Lower leg skin (tissue), 4 donors: Measurements from ENCODE around the gene MT1M. TPM values are rescaled to one million over a fixed set of nuclear protein-coding genes. Genes with fewer than 3 reads are reported as not detected.

Source experiments
- DNase-seq, 2 donors: peaks; one replicate each; pipeline ENCODE4 v3.0.0-alpha.2; 2019; ENCODE audit warnings: low spot score in 2 of 2
- H3K4me3 ChIP-seq: fragments of 200-600 bp; sonication (generic); 2 replicates; pipeline ENCODE4 v1.5.1; 2017; ENCODE audit warnings: mild to moderate bottlenecking, low read depth; ENCODE audit not compliant: poor library complexity, severe bottlenecking
- POLR2A ChIP-seq, 2 donors: fragments of 450-650 bp; IDR thresholded peaks; one replicate each; pipeline ENCODE4 v1.6.1; 2016 to 2017; ENCODE audit warnings: antibody characterized with exemption in 2 of 2, mild to moderate bottlenecking in 1 of 2, moderate library complexity in 1 of 2
- WGBS, 2 donors: methylation state at CpG; one replicate each; pipeline ENCODE4 v1.1.5; 2018; 5-methylcytosine and 5-hydroxymethylcytosine counted together
- intact Hi-C: fragments of 100-400 bp; cut with DNase I; formaldehyde crosslinking; loops from one replicate; pipeline ENCODE4 v1.15.0; 2023; ENCODE audit warnings: low total_unique reads
- total RNA-seq, 4 donors: library from RNA; depleted of rRNA; stranded (reverse); fragments of >200 nt; gene quantifications; one replicate each; pipeline ENCODE4 v1.1.0, GENCODE V29; 2016
- TF ChIP-seq, protein P1 (sequence below), 3 donors: fragments of 450-650 bp; IDR thresholded peaks; one replicate each; pipeline ENCODE4 v1.5.1; 2016; ENCODE audit warnings: antibody characterized with exemption in 3 of 3, mild to moderate bottlenecking in 3 of 3, moderate library complexity in 2 of 3

MT1M gene
- total RNA-seq, 4 donors from 2014 or later = 14.1 to 29.7 (median 17.1) TPM

DNA sequence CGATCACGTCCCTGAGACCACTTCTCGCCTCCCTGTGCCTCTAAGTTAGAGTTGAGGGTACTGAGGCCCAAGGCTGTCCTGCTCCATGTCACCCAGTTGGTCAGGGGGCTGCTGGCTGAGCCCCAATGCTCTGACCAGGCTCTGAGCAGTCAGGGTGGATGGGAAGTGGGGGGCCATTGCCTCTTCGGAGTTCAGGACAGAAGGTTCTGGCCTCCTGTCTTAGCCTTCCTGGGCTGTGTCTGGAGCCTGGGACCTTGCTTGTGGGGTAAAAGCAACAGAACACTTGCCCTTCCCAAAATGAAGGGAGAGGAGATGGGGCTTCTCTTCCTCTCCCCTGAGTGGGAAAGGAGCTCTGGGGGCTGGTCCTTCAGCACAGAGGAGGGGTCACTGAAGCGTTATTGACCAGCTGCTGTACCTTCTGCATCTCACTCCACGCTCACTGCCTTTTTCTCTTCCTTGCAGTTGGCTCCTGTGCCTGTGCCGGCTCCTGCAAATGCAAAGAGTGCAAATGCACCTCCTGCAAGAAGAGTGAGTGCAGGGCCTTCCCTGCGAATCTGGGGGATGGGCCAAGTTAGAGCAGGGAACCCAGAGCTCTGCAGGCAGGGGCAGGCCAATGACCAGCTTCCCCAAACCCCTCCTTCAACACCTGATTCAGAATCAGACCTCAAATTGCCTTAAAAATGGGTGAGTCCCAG lies 50.4 kb downstream of the MT1M start:
- intact Hi-C loops = loop anchor here (10.0 kb wide), 1 partner anchor 78 kb away; the partner anchor contains the start of gene MT2A
- TF ChIP-seq, protein P1, sequence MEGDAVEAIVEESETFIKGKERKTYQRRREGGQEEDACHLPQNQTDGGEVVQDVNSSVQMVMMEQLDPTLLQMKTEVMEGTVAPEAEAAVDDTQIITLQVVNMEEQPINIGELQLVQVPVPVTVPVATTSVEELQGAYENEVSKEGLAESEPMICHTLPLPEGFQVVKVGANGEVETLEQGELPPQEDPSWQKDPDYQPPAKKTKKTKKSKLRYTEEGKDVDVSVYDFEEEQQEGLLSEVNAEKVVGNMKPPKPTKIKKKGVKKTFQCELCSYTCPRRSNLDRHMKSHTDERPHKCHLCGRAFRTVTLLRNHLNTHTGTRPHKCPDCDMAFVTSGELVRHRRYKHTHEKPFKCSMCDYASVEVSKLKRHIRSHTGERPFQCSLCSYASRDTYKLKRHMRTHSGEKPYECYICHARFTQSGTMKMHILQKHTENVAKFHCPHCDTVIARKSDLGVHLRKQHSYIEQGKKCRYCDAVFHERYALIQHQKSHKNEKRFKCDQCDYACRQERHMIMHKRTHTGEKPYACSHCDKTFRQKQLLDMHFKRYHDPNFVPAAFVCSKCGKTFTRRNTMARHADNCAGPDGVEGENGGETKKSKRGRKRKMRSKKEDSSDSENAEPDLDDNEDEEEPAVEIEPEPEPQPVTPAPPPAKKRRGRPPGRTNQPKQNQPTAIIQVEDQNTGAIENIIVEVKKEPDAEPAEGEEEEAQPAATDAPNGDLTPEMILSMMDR (IDR thresholded peaks at IDR 0.05) = no peak
- no peak for TF ChIP-seq POLR2A (IDR thresholded peaks at IDR 0.05)
- WGBS, 2 donors = 15 to 20% methylated on average over 8 of the region's 8 CpGs
- H3K4me3 ChIP-seq = peak overlapping the region; percentile 92
- no peak for DNase-seq

Other genes with a start within 250 kb of the MT1M start
- 100 to 1,000 TPM in 3 of 4 donors, 10 to 100 TPM in 1; 77.3 to 149 (median 124) TPM for gene AMFR, start 207.1 kb upstream of the MT1M start, total RNA-seq
- gene NUDT21, start 181.3 kb upstream of the MT1M start, total RNA-seq = 10 to 100 TPM; 39.9 to 98.6 (median 46.1) TPM
- gene OGFOD1, start 181.1 kb upstream of the MT1M start, total RNA-seq = 10 to 100 TPM; 17.0 to 42.2 (median 34.6) TPM
- gene BBS2, start 112.6 kb upstream of the MT1M start, total RNA-seq = 100 to 1,000 TPM in 2 of 4 donors, 10 to 100 TPM in 2; 76.6 to 106 (median 92.4) TPM
- 1,000 to 10,000 TPM in 1 of 4 donors, 100 to 1,000 TPM in 1, 10 to 100 TPM in 1, not detected in 1; 46.1 to 1,445 (median 937) TPM for gene MT4, start 67.6 kb upstream of the MT1M start, total RNA-seq
- gene MT3, start 43.1 kb upstream of the MT1M start, total RNA-seq = 1 to 10 TPM in 1 of 4 donors, not detected in 3; 1.2 TPM
- gene MT2A, start 24.1 kb upstream of the MT1M start, total RNA-seq = 100 to 1,000 TPM in 3 of 4 donors, 10 to 100 TPM in 1; 35.8 to 190 (median 135) TPM
- 100 to 1,000 TPM; 140 to 437 (median 224) TPM for gene MT1E, start 6.9 kb upstream of the MT1M start, total RNA-seq
- 10 to 100 TPM in 2 of 4 donors, 1 to 10 TPM in 2; 3.7 to 23.3 (median 11.2) TPM for gene MT1A, start 6.0 kb downstream of the MT1M start, total RNA-seq
- gene MT1B, start 19.2 kb downstream of the MT1M start, total RNA-seq = not detected
- gene MT1F, start 25.3 kb downstream of the MT1M start, total RNA-seq = 10 to 100 TPM in 2 of 4 donors, 1 to 10 TPM in 2; 2.1 to 17.2 (median 8.3) TPM
- gene MT1G, start 35.4 kb downstream of the MT1M start, total RNA-seq = 10 to 100 TPM in 2 of 4 donors, 1 to 10 TPM in 1, not detected in 1; 5.6 to 46.4 (median 37.8) TPM
- gene MT1H, start 37.2 kb downstream of the MT1M start, total RNA-seq = 1 to 10 TPM in 2 of 4 donors, not detected in 2; 1.2 to 3.9 TPM
- gene MT1X, start 49.8 kb downstream of the MT1M start, total RNA-seq = 1,000 to 10,000 TPM; 1,041 to 3,584 (median 2,610) TPM
- 10 to 100 TPM; 21.0 to 40.6 (median 31.2) TPM for gene NUP93, start 97.5 kb downstream of the MT1M start, total RNA-seq
- not detected for gene SLC12A3, start 232.5 kb downstream of the MT1M start, total RNA-seq